HG03025 (cell line): ENCODE data around the gene ATP13A2.
"Not testable (repeated sequence)": the region's sequence is repeated elsewhere in the genome, so short reads cannot be mapped to it uniquely, and the experiment has no call there.

Experiments
- ATAC-seq: cut with Tn5 transposase; IDR thresholded peaks from one replicate; pipeline ENCODE4 v1.9.1; 2021; ENCODE audit warnings: mild to moderate bottlenecking, moderate library complexity; ENCODE audit not compliant: unreplicated experiment, low FRiP score

ATP13A2 gene

DNA sequence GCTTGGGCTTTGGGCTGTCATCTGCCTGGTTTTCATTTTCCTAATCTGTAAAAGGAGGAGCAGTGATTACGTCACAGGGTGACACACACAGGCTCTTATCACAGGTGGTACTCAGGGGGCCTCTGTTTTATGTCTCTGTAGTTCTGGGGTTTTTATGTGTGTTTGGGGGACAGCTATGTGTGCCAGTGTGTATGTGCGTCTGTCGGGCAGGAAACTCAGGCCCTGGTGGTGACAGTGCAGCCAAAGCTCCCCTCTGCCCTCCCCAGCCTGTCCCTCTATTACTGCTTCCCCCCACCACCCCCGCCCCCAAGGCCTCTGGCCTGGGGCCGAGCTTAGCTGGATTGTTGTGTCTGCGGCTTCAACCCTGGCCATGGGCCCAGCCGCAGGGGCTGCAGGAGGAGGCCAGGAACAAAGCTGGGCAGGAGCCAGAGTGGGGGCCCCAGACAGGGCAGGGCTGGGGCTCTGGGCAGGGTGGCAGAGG, 44.6 kb downstream of the ATP13A2 start:
- no peak for ATAC-seq

GRCh38 chr1:16966282-16966681, 45.4 kb downstream of the ATP13A2 start:
- ATAC-seq, result no peak

- no peak for ATAC-seq
These were observed 46.2 kb downstream of the ATP13A2 start for GRCh38 chr1:16965486-16966067.

DNA sequence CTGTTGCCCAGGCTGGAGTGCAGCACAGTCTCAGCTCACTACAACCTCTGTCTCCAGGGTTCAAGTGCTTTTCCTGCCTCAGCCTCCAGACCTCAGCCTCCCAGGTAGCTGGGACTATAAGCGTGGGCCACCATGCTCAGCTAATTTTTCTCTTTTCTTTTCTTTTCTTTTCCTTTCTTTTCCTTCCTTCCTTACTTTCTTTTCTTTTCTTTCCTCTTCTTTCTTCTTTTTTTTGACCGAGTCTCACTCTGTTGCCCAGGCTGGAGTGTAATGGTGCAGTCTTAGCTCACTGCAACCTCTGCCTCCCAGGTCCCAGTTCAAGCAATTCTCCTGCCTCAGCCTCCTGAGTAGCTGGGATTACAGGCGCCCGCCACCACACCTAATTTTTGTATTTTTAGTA, 47.6 kb downstream of the ATP13A2 start:
- ATAC-seq, result not testable (repeated sequence)

GRCh38 chr1:16961297-16962133, 50.2 kb downstream of the ATP13A2 start:
- ATAC-seq, result no peak

GRCh38 chr1:16960560-16961296, 51.0 kb downstream of the ATP13A2 start:
- no peak for ATAC-seq

GRCh38 chr1:16958475-16958874, 53.3 kb downstream of the ATP13A2 start:
- no peak for ATAC-seq

DNA sequence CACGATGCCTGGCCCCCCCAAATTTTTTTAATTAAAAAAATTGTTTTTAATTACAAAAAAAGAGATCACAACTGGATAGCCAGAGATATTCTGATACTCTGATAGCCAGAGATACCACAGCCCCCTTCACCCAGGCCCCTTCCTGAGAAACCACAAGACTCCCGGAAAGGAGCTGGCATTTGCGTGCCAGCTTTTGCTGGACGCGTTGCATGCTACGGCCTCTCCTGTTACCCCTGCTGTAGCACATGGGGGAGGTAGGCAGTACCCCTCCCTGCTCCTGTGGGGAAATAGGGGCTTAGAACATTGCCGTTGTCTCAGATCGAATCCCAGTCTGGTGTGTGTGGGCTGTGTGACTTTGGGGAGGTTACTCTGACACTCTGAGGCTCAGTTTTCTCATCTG, 54.0 kb downstream of the ATP13A2 start:
- no peak for ATAC-seq

DNA sequence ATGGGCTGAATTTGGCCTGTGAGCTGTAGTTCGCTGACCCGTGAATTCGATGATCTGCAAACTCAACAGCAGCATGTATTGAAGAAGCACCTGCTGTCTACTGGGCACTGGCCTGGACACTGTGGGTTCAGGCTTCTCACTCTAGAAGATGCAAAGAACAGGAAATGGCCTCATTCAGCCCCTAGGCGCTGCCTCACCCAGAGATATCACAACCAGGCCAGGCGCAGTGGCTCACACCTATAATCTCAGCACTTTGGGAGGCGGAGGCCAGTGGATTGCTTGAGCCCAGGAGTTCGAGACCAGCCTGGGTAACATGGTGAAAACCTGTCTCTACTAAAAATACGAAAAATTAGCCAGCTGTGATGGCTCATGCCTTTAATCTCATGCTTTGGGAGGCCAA, 55.0 kb downstream of the ATP13A2 start:
- ATAC-seq, result no peak

GRCh38 chr1:16955186-16955585, 56.5 kb downstream of the ATP13A2 start:
- no peak for ATAC-seq

DNA sequence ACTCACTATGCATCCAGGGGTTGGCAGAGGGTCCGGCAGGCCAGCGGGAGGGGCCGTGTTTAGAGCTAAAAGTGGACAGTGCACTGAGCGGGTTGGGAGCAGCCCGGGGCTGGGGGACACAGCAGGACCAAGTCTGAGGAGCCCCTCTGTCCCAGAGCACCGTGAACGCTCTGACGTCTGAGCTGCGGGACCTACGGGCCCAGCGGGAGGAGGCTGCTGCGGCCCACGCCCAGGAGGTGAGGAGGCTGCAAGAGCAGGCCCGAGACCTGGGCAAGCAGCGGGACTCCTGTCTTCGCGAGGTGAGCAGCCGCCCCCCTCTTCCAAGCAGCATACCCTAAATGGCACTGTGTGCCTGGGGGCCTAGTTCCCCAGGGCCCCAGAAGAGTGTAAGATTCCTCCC, 57.1 kb downstream of the ATP13A2 start:
- ATAC-seq, result no peak

DNA sequence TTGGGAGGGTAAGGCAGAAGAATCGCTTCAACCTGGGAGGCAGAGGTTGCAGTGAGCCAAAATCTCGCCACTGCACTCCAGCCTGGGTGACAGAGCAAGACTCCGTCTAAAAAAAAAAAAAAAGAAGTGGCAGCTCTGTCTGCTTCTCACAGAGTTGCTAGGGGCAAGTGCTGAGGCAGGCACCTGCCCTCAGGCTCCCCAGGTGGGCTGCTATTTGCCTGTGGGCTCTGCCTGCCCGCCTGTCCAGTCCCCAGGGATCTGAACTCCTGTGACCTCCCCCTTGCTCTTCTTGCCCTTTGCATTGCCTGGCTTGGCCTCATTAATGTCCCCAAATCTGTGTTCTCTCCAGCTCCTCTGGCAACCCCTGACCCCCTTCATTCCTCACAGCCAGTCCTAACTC, 59.4 kb downstream of the ATP13A2 start:
- ATAC-seq, result not testable (repeated sequence)

GRCh38 chr1:16949026-16949425, 62.7 kb downstream of the ATP13A2 start:
- ATAC-seq, result not testable (repeated sequence)

DNA sequence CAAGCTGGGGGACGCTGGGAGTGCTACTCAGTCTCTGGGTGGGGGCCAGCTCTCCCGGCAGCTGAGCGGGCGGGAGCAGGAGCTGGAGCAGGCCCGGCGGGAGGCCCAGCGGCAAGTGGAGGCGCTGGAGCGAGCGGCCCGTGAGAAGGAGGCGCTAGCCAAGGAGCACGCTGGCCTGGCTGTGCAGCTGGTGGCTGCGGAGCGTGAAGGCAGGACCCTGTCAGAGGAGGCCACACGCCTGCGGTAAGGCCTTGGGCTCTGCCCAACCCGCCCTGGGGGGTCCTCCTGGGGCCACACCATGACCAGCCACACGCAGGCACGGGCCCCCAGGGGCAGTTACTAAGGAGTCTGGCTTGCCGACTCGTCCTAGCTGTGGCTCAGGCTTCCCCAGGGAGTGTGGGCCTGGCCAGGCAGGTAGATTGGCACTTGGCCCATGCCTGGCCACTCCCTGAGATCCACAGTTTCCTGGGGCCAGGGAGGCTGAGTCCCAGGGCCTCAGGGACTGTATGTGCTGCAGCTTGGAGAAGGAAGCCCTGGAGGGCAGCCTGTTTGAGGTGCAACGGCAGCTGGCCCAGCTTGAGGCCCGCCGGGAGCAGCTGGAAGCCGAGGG, 63.3 kb downstream of the ATP13A2 start:
- ATAC-seq, result not testable (repeated sequence)

DNA sequence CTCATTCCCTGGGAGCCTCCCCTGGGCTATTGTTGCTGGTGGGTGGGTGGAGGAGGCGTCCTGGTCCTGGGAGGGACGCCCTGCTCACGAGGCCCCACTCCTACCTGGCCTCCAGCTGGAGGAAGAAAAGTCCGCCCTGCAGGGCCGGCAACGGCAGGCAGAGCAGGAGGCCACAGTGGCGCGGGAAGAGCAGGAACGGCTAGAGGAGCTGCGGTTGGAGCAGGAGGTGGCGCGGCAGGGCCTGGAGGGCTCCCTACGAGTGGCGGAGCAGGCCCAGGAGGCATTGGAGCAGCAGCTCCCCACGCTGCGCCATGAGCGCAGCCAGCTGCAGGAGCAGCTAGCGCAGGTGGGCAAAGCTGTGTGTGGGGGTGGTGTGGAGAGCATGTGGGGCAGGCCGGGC, 65.1 kb downstream of the ATP13A2 start:
- ATAC-seq, result no peak

DNA sequence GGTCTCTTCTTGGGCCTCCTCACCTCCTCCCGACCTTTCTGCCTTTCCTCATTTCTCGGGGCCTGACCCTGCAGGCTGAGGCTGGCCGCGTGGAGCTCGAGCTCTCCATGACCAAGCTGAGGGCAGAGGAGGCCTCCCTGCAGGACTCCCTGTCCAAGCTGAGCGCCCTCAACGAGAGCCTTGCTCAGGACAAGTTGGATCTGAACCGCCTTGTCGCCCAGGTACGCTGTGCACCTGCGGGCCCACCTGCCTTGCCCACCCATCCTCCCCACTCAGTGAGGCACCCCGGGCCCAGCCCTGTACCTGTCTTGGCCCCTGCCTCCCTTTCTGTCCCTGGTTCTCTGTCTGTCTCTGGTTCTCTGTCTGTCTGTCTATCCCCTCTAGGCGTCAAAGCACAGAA, 65.5 kb downstream of the ATP13A2 start:
- ATAC-seq, result not testable (repeated sequence)

DNA sequence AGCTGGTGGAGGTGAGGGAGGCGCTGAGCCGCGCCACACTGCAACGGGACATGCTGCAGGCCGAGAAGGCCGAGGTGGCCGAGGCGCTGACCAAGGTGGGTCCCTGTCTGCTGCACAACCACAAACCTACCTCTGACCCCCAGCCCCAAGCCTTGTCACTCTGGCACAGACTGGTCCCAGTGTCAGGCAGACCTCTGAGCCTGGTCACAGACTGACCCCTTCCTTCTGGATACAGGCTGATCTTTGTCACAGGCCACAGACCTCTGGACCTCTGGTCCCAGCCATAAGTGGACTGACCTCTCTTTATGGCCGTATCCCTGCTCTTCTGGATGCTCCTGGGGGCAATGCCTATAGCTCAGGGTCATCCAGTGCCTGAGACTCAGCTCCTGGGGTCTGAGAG, 66.2 kb downstream of the ATP13A2 start:
- not testable (repeated sequence) for ATAC-seq

DNA sequence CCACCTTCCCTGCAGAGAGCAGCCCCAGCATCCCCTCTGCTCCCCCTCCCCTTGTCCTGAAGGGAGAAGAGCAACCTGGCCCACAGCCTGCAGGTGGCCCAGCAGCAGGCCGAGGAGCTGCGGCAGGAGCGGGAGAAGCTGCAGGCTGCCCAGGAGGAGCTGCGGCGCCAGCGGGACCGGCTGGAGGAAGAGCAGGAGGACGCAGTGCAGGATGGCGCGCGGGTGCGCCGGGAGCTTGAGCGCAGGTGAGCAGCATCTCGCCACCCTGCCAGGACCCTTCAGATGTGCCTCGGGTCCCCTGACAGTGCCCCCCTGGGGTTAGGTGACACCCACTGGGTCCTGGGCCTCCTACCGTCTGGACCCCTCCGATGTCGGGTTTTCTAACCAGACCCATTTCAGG, 67.7 kb downstream of the ATP13A2 start:
- no peak for ATAC-seq

GRCh38 chr1:16939386-16940180, 72.1 kb downstream of the ATP13A2 start:
- ATAC-seq, result not testable (repeated sequence)
